Ectodermal cell (in vitro differentiated cells): ENCODE data around the gene SUN1.
"Not testable (repeated sequence)": the region's sequence is repeated elsewhere in the genome, so short reads cannot be mapped to it uniquely, and the experiment has no call there.

Source experiments
- H3K27ac ChIP-seq: 2 replicates; pipeline ENCODE4 v1.7.0; 2013; ENCODE audit warnings: mild to moderate bottlenecking, low read depth, low read length; ENCODE audit not compliant: insufficient read depth, poor library complexity, severe bottlenecking
- H3K27me3 ChIP-seq: 2 replicates; pipeline ENCODE4 v1.7.0; 2013; ENCODE audit warnings: mild to moderate bottlenecking, low read length; ENCODE audit not compliant: insufficient read depth, control insufficient read depth, poor library complexity, severe bottlenecking
- H3K36me3 ChIP-seq: one replicate; pipeline ENCODE4 v1.7.0; 2013; ENCODE audit warnings: low read length; ENCODE audit not compliant: control insufficient read depth, insufficient read depth
- H3K4me1 ChIP-seq: one replicate; pipeline ENCODE4 v1.7.0; 2013; ENCODE audit warnings: low read length; ENCODE audit not compliant: control insufficient read depth, insufficient read depth
- H3K4me3 ChIP-seq: 2 replicates; pipeline ENCODE4 v1.7.0; 2013; ENCODE audit warnings: low read depth, low read length, control low read depth; ENCODE audit not compliant: insufficient read depth
- H3K9me3 ChIP-seq: 2 replicates; pipeline ENCODE4 v1.7.0; 2013; ENCODE audit warnings: mild to moderate bottlenecking, low read length, moderate library complexity; ENCODE audit not compliant: control insufficient read depth
- WGBS, 2 experiments: methylation state at CpG; one replicate each; pipeline ENCODE4 v1.1.7; 2013; ENCODE audit warnings: missing lambda C conversion rate in 2 of 2; 5-methylcytosine and 5-hydroxymethylcytosine counted together

The SUN1 gene

GRCh38 chr7:794207-794606, 38.1 kb upstream of the SUN1 start:
- 88 to 96% methylated on average over 5 of the region's 5 CpGs for WGBS, 2 experiments
- Histone ChIP-seq H3K9me3 (no peaks in the 10 kb centered on the region), H3K27ac (no peak overlapping the region), H3K36me3 (no peaks in the 10 kb centered on the region), H3K27me3 (no peaks in the 10 kb centered on the region), H3K4me1 (no peaks in the 10 kb centered on the region), H3K4me3 (no peak overlapping the region)

DNA sequence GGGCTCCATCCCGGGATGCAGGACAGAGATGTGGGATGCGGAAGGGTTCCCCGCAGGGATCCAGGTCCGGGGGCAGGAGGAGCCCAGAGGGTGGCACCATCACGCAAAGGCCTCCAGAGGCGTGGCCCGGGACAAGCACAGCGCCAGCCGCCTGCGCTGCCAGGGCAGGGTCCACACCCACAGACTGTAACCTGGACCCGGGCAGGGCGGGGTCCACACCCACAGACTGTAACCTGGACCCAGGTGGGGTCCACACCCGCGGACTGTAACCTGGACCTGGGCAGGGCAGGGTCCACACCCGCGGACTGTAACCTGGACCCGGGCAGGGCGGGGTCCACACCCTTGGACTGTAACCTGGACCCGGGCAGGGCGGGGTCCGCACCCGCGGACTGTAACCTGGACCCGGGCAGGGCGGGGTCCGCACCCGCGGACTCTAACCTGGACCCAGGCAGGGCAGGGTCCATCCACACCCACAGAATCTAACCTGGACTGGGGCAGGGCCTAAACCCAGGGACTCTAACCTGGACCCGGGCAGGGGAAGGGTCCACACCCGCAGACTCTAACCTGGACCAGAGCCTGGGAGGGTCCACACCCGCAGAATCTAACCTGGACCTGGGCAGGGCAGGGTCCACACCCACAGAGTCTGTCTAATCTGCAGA, 37.5 kb upstream of the SUN1 start:
- H3K9me3 ChIP-seq: no peaks in the 10 kb centered on the region
- 95 to 96% methylated on average over 31 of the region's 31 CpGs for WGBS, 2 experiments
- no peak overlapping the region for H3K27ac ChIP-seq
- H3K4me1 ChIP-seq: no peaks in the 10 kb centered on the region
- H3K27me3 ChIP-seq: no peaks in the 10 kb centered on the region
- H3K4me3 ChIP-seq: no peak overlapping the region
- H3K36me3 ChIP-seq: no peaks in the 10 kb centered on the region

DNA sequence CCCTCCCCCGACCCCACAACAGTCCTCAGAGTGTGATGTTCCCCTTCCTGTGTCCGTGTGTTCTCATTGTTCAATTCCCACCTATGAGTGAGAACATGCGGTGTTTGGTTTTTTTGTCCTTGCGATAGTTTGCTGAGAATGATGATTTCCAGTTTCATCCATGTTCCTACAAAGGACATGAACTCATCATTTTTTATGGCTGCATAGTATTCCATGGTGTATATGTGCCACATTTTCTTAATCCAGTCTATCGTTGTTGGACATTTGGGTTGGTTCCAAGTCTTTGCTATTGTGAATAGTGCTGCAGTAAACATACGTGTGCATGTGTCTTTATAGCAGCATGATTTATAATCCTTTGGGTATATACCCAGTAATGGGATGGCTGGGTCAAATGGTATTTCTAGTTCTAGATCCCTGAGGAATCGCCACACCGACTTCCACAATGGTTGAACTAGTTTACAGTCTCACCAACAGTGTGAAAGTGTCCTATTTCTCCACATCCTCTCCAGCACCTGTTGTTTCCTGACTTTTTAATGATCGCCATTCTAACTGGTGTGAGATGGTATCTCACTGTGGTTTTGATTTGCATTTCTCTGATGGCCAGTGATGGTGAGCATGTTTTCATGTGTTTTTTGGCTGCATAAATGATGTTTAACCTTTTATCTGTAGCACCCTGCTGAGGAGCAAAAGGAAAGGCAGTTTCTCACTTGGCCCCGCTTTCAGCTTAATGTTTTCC, 35.7 kb upstream of the SUN1 start:
- 84% methylated on average over 3 to 4 of the region's 10 CpGs for WGBS, 2 experiments
- H3K4me3 ChIP-seq, H3K27me3 ChIP-seq, H3K9me3 ChIP-seq, H3K27ac ChIP-seq, H3K36me3 ChIP-seq, H3K4me1 ChIP-seq: not testable (repeated sequence)

DNA sequence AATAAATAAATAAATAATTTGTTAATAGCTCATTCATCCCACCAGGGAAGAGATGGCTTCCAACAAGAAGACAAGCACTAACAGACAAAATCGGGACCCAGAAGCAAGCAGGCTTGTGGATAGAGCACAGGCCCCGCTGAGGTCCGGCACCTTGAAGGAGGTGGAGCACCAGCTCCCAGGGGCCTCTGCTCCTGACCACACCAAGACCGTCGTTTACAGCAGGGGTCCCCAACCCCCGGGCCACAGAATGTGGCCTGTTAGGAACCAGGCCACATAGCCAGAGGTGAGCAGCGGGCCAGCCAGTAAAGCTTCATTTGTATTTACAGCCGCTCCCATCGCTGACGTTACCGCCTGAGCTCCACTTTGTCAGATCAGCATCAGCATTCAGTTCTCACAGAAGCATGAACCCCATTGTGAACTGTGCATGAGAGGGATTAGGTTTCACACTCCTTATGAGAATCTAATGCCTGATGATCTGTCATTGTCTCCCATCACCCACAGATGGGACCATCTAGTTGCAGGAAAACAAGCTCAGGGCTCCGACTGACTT, 33.3 kb upstream of the SUN1 start:
- Histone ChIP-seq H3K4me3 (no peak overlapping the region), H3K36me3 (no peaks in the 10 kb centered on the region), H3K4me1 (no peaks in the 10 kb centered on the region), H3K27ac (no peak overlapping the region), H3K9me3 (no peaks in the 10 kb centered on the region), H3K27me3 (no peaks in the 10 kb centered on the region)
- WGBS, 2 experiments: 87 to 88% methylated on average over 12 of the region's 12 CpGs

DNA sequence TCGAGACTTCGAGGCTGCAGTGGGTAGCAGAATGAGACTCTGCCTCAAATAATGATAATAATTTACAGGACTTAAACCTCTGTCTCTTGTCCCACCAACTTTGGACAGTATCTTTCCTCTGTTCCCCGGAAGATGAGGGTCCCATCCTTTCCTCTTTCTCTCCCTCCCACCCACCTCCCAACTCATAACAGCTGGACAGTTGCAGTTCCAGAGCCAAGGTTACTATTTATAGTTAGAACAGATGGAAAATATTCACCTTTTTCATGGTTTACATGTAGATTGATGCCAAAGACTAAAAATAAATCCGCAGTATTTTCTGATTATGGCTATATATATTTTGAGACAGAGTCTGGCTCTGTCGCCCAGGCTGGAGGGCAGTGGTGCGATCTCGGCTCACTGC, 31.6 kb upstream of the SUN1 start:
- no peaks in the 10 kb centered on the region for H3K36me3 ChIP-seq
- H3K27ac ChIP-seq: no peak overlapping the region
- H3K4me1 ChIP-seq: no peaks in the 10 kb centered on the region
- no peaks in the 10 kb centered on the region for H3K27me3 ChIP-seq
- H3K9me3 ChIP-seq: no peaks in the 10 kb centered on the region
- no peak overlapping the region for H3K4me3 ChIP-seq
- 97% methylated on average over 7 of the region's 7 CpGs for WGBS, 2 experiments

GRCh38 chr7:801351-801750, 30.9 kb upstream of the SUN1 start:
- 79 to 95% methylated on average over 5 to 6 of the region's 6 CpGs for WGBS, 2 experiments
- not testable (repeated sequence) for H3K9me3 ChIP-seq, H3K27ac ChIP-seq

GRCh38 chr7:801940-802381, 30.3 kb upstream of the SUN1 start:
- no peaks in the 10 kb centered on the region for H3K27me3 ChIP-seq
- no peak overlapping the region for H3K4me3 ChIP-seq
- no peaks in the 10 kb centered on the region for H3K36me3 ChIP-seq
- 70 to 72% methylated on average over 19 of the region's 19 CpGs for WGBS, 2 experiments
- H3K4me1 ChIP-seq: no peaks in the 10 kb centered on the region
- no peaks in the 10 kb centered on the region for H3K9me3 ChIP-seq
- no peak overlapping the region for H3K27ac ChIP-seq

More at GRCh38 chr7:801351-801750, 30.9 kb upstream of the SUN1 start:
- H3K4me3 ChIP-seq, H3K4me1 ChIP-seq, H3K36me3 ChIP-seq, H3K27me3 ChIP-seq: not testable (repeated sequence)

DNA sequence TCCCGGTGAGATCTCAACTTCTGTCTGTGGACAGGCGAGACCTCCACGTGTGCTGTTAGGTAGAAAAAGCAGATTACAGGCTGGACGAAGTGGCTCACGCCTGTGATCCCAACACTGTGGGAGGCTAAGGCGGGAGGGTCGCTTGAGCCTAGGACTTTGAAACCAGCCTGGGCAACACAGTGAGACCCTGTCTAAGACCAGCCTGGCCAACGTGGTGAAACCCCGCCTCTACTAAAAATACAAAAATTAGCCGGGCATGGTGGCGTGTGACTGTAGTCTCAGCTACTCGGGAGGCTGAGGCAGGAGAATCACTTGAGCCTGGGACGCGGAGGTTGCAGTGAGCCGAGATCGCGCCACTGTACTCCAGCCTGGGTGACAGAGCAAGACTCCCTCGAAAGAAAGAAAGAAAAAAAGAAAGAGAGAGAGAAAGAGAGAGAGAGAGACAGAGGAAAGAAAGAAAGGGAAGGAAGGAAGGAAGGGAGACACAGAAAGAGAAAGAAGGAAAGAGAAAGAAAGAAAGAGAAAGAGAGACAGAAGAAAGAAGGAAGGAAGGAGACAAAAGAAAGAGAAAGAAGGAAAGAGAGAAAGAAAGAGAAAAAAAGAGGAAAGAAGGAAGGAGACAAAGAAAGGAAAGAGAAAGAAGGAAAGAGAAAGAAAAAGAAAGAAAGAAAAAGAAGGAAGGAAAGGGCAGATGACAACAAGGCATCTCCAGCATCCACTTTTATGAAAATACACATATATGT, 29.6 kb upstream of the SUN1 start:
- 91 to 93% methylated on average over 18 of the region's 18 CpGs for WGBS, 2 experiments
- H3K4me1 ChIP-seq: no peaks in the 10 kb centered on the region
- H3K36me3 ChIP-seq: no peaks in the 10 kb centered on the region
- no peaks in the 10 kb centered on the region for H3K9me3 ChIP-seq
- no peak overlapping the region for H3K27ac ChIP-seq
- H3K4me3 ChIP-seq: no peak overlapping the region
- no peaks in the 10 kb centered on the region for H3K27me3 ChIP-seq

- Histone ChIP-seq H3K27me3 (no peaks in the 10 kb centered on the region), H3K4me1 (no peaks in the 10 kb centered on the region), H3K9me3 (no peaks in the 10 kb centered on the region), H3K36me3 (no peaks in the 10 kb centered on the region), H3K27ac (no peak overlapping the region), H3K4me3 (no peak overlapping the region)
- WGBS, 2 experiments: 80 to 89% methylated on average over 9 of the region's 10 CpGs
These were observed 29.0 kb upstream of the SUN1 start for GRCh38 chr7:803243-803635.

DNA sequence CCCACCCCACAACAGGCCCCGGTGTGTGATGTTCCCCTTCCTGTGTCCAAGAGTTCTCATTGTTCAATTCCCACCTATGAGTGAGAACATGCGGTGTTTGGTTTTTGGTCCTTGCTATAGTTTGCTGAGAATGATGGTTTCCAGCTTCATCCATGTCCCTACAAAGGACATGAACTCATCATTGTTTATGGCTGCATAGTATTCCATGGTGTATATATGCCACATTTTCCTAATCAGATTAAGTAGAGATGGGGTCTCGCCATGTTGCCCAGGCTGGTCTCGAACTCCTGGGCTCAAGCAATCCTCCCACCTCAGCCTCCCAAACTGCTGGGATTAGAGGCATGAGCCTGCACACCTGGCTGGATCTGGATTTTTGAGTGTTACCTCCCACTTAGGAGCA, 28.5 kb upstream of the SUN1 start:
- H3K36me3 ChIP-seq, H3K27me3 ChIP-seq, H3K4me3 ChIP-seq, H3K4me1 ChIP-seq, H3K27ac ChIP-seq, H3K9me3 ChIP-seq: not testable (repeated sequence)
- 81 to 87% methylated on average over 4 of the region's 4 CpGs for WGBS, 2 experiments
